Gastroesophageal sphincter (tissue), 3 donors: Measurements from ENCODE around the gene STARD3.

ENCODE experiments used
- EP300 ChIP-seq: sonication (generic); formaldehyde crosslinking; IDR thresholded peaks from one replicate; pipeline ENCODE4 v1.6.1; 2017; ENCODE audit warnings: antibody characterized with exemption, mild to moderate bottlenecking
- POLR2A ChIP-seq, 2 donors: fragments of 450-650 bp; IDR thresholded peaks; one replicate each; pipeline ENCODE4 v1.6.1; 2017; ENCODE audit warnings: antibody characterized with exemption in 2 of 2, mild to moderate bottlenecking in 2 of 2, moderate library complexity in 1 of 2
- POLR2AphosphoS5 ChIP-seq: sonication (generic); formaldehyde crosslinking; IDR thresholded peaks from one replicate; pipeline ENCODE4 v1.6.1; 2017; ENCODE audit warnings: antibody characterized with exemption
- TF ChIP-seq, protein P1 (sequence below), 4 experiments: fragments of 200-600 bp in 2 of 4; fragments of 450-650 bp in 2 of 4; sonication (generic) in 1 of 4; IDR thresholded peaks; one replicate each; pipeline ENCODE4 v1.5.1; 2017 to 2019; ENCODE audit warnings: antibody characterized with exemption in 4 of 4, mild to moderate bottlenecking in 2 of 4, moderate library complexity in 2 of 4

DNA sequence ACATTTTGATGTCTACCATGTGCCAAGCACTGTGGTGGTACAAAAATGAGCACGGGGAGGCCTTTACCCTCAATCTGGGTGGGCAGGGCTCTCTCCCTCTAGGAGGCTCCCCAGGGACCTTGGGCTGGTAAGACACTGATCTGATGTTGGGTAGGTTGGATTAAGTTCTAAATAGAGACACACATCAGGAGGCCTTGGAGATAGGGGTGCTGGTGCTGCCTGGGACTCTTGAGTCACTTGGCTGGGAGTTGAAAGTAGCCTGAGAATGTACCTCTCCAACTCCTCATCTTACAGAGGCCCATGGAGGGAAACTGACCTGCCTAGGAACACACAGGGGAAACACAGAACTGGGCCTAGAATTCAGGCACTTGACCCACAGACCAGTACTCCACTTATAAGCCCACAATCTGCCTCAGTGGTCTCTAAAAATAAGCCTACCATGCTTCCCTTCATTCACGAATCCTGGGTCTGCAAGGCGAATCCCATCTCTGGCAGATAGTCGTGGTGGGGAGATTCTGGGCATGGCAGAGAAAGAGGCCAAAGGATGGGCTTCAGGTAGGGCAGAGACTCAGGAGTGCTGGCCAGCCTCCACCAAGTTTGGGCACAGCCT lies 27.4 kb upstream of the STARD3 start:
- TF ChIP-seq, protein P1, sequence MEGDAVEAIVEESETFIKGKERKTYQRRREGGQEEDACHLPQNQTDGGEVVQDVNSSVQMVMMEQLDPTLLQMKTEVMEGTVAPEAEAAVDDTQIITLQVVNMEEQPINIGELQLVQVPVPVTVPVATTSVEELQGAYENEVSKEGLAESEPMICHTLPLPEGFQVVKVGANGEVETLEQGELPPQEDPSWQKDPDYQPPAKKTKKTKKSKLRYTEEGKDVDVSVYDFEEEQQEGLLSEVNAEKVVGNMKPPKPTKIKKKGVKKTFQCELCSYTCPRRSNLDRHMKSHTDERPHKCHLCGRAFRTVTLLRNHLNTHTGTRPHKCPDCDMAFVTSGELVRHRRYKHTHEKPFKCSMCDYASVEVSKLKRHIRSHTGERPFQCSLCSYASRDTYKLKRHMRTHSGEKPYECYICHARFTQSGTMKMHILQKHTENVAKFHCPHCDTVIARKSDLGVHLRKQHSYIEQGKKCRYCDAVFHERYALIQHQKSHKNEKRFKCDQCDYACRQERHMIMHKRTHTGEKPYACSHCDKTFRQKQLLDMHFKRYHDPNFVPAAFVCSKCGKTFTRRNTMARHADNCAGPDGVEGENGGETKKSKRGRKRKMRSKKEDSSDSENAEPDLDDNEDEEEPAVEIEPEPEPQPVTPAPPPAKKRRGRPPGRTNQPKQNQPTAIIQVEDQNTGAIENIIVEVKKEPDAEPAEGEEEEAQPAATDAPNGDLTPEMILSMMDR (IDR thresholded peaks at IDR 0.05): no peak
- TF ChIP-seq POLR2A (IDR thresholded peaks at IDR 0.05) (no peak), EP300 (no peak), POLR2AphosphoS5 (no peak)
